CD14-positive monocyte (primary cell): Measurements from ENCODE around the gene C9orf153. TPM values are rescaled to one million over a fixed set of nuclear protein-coding genes. Genes with fewer than 3 reads are reported as not detected.

ENCODE experiments used
- DNase-seq, 3 donors: peaks; one replicate each; pipeline ENCODE4 v3.0.0-alpha.2; 2011 to 2022
- H2AFZ ChIP-seq: 2 replicates; pipeline ENCODE4 v1.6.0; 2012; ENCODE audit warnings: mild to moderate bottlenecking, low read depth, low read length, inconsistent platforms; ENCODE audit not compliant: insufficient read depth, poor library complexity, severe bottlenecking
- H3K27ac ChIP-seq, 2 donors: 1 replicate in 1 of 2; 2 replicates in 1 of 2; pipeline ENCODE4 v1.5.1; 2012 to 2013; ENCODE audit warnings: low read length in 2 of 2, control low read depth in 1 of 2, inconsistent platforms in 1 of 2, low read depth in 1 of 2, mild to moderate bottlenecking in 1 of 2
- H3K27me3 ChIP-seq, 2 donors: one replicate each; pipeline versions ENCODE4 v1.6.0 to v1.6.1; 2011 to 2013; ENCODE audit warnings: low read length in 2 of 2; ENCODE audit not compliant: control insufficient read depth in 2 of 2, insufficient read depth in 2 of 2
- H3K36me3 ChIP-seq, 2 donors: replicated peaks in 1 of 2; 1 replicate in 1 of 2; 2 replicates in 1 of 2; pipeline versions ENCODE4 v1.5.1 to v1.6.1; 2012 to 2013; ENCODE audit warnings: low read length in 2 of 2, control low read depth in 1 of 2, inconsistent platforms in 1 of 2, mild to moderate bottlenecking in 1 of 2; ENCODE audit not compliant: insufficient read depth in 2 of 2, control insufficient read depth in 1 of 2
- H3K4me1 ChIP-seq, 2 donors: 1 replicate in 1 of 2; 2 replicates in 1 of 2; pipeline versions ENCODE4 v1.5.1 to v1.6.1; 2012 to 2013; ENCODE audit warnings: low read length in 2 of 2, control low read depth in 1 of 2, inconsistent platforms in 1 of 2, mild to moderate bottlenecking in 1 of 2, moderate library complexity in 1 of 2; ENCODE audit not compliant: insufficient read depth in 2 of 2, control insufficient read depth in 1 of 2
- H3K4me2 ChIP-seq: replicated peaks from 2 replicates; pipeline ENCODE3; 2012; ENCODE audit warnings: low read length, moderate library complexity, mild to moderate bottlenecking; ENCODE audit not compliant: poor library complexity, severe bottlenecking; ENCODE audit errors: extremely low read depth
- H3K4me3 ChIP-seq, 3 experiments: fragments of 200-600 bp in 1 of 3; sonication (generic) in 1 of 3; replicated peaks in 1 of 3; 1 replicate in 2 of 3; 2 replicates in 1 of 3; pipeline ENCODE4 v1.5.1; 2011 to 2013; ENCODE audit warnings: low read length in 3 of 3, mild to moderate bottlenecking in 3 of 3, control low read depth in 2 of 3, low read depth in 2 of 3, inconsistent platforms in 1 of 3, moderate library complexity in 1 of 3
- H3K79me2 ChIP-seq: 2 replicates; pipeline ENCODE4 v1.6.0; 2012; ENCODE audit warnings: mild to moderate bottlenecking, control low read depth, inconsistent platforms, low read length, moderate library complexity; ENCODE audit not compliant: insufficient read depth
- H3K9ac ChIP-seq: 2 replicates; pipeline ENCODE4 v1.6.0; 2017; ENCODE audit warnings: low read length, mild to moderate bottlenecking; ENCODE audit not compliant: insufficient read depth, poor library complexity, severe bottlenecking
- H3K9me3 ChIP-seq, 2 donors: replicated peaks in 1 of 2; 1 replicate in 1 of 2; 2 replicates in 1 of 2; pipeline versions ENCODE4 v1.5.1 to v1.6.1; 2012 to 2013; ENCODE audit warnings: low read length in 2 of 2, control low read depth in 1 of 2; ENCODE audit not compliant: control insufficient read depth in 1 of 2, insufficient read depth in 1 of 2
- H4K20me1 ChIP-seq: 2 replicates; pipeline ENCODE4 v1.6.0; 2012; ENCODE audit warnings: mild to moderate bottlenecking, low read length, control low read depth, moderate library complexity; ENCODE audit not compliant: insufficient read depth
- H3K27ac Mint-ChIP-seq, 7 donors: one replicate each; pipeline ENCODE4 v1.8.0; 2020; ENCODE audit warnings: mild to moderate bottlenecking in 7 of 7, mixed read lengths in 7 of 7, moderate library complexity in 6 of 7, inconsistent platforms in 2 of 7
- H3K27me3 Mint-ChIP-seq, 3 donors: one replicate each; pipeline ENCODE4 v1.8.0; 2021 to 2022; ENCODE audit warnings: low read depth in 3 of 3, mild to moderate bottlenecking in 3 of 3, mixed read lengths in 3 of 3, moderate library complexity in 3 of 3, inconsistent platforms in 1 of 3
- H3K36me3 Mint-ChIP-seq, 2 donors: one replicate each; pipeline ENCODE4 v1.8.0; 2020; ENCODE audit warnings: mixed read lengths in 2 of 2, inconsistent platforms in 1 of 2, mild to moderate bottlenecking in 1 of 2
- H3K4me1 Mint-ChIP-seq: one replicate; pipeline ENCODE4 v1.8.0; 2020; ENCODE audit warnings: mild to moderate bottlenecking, mixed read lengths
- H3K4me3 Mint-ChIP-seq, 2 donors: one replicate each; pipeline ENCODE4 v1.8.0; 2020; ENCODE audit warnings: mild to moderate bottlenecking in 2 of 2, mixed read lengths in 2 of 2, moderate library complexity in 1 of 2
- H3K9me3 Mint-ChIP-seq, 7 donors: one replicate each; pipeline ENCODE4 v1.8.0; 2020 to 2022; ENCODE audit warnings: mixed read lengths in 7 of 7, mild to moderate bottlenecking in 6 of 7, moderate library complexity in 6 of 7, inconsistent platforms in 2 of 7
- WGBS: methylation state at CpG from one replicate; pipeline ENCODE4 v1.1.5; 2013; ENCODE audit warnings: missing lambda C conversion rate; ENCODE audit not compliant: insufficient coverage; 5-methylcytosine and 5-hydroxymethylcytosine counted together
- intact Hi-C, 2 donors: fragments of 100-400 bp; cut with micrococcal nuclease; formaldehyde crosslinking; loops; one replicate each; pipeline versions ENCODE4 v1.15.0 to v1.15.1; 2023
- polyA plus RNA-seq, 3 donors: library from polyadenylated mRNA; depleted of rRNA in 1 of 3; unstranded in 2 of 3; stranded (reverse) in 1 of 3; fragments of 300-500 nt in 2 of 3; fragments of >200 nt in 1 of 3; fragmentation: Illumina TruSeq in 2 of 3; gene quantifications; 1 replicate in 2 of 3; 2 replicates in 1 of 3; pipeline ENCODE4 v1.2.3, GENCODE V29; 2012 to 2021
- TF ChIP-seq, protein P1 (sequence below): fragments of 200-600 bp; IDR thresholded peaks from one replicate; pipeline ENCODE4 v1.8.0; 2022; ENCODE audit warnings: antibody characterized with exemption, mild to moderate bottlenecking

C9orf153 gene
- polyA plus RNA-seq, 3 donors, result not detected

GRCh38 chr9:86252870-86253269 is 6.6 kb downstream of the C9orf153 start:
- Histone ChIP-seq H3K4me2 (no peak overlapping the region), H3K79me2 (no peaks in the 10 kb centered on the region), H4K20me1 (no peaks in the 10 kb centered on the region), H3K36me3 (no peaks in the 10 kb centered on the region), H3K27ac (no peak overlapping the region), H3K4me1 (no peaks in the 10 kb centered on the region), H2AFZ (no peak overlapping the region), H3K9me3 (peaks cover 11 to 16% of the 10 kb centered on the region in 2 donors), H3K27me3 (no peaks in the 10 kb centered on the region), H3K9ac (no peak overlapping the region), H3K4me3 (no peak overlapping the region)
- H3K4me3 Mint-ChIP-seq, result no peak overlapping the region
- peaks cover 8 to 29% (median 15%) of the 10 kb centered on the region in 7 donors for H3K9me3 Mint-ChIP-seq
- TF ChIP-seq, protein P1, sequence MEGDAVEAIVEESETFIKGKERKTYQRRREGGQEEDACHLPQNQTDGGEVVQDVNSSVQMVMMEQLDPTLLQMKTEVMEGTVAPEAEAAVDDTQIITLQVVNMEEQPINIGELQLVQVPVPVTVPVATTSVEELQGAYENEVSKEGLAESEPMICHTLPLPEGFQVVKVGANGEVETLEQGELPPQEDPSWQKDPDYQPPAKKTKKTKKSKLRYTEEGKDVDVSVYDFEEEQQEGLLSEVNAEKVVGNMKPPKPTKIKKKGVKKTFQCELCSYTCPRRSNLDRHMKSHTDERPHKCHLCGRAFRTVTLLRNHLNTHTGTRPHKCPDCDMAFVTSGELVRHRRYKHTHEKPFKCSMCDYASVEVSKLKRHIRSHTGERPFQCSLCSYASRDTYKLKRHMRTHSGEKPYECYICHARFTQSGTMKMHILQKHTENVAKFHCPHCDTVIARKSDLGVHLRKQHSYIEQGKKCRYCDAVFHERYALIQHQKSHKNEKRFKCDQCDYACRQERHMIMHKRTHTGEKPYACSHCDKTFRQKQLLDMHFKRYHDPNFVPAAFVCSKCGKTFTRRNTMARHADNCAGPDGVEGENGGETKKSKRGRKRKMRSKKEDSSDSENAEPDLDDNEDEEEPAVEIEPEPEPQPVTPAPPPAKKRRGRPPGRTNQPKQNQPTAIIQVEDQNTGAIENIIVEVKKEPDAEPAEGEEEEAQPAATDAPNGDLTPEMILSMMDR, result no peak
- no peak overlapping the region for H3K27ac Mint-ChIP-seq
- H3K4me1 Mint-ChIP-seq, result no peaks in the 10 kb centered on the region
- intact Hi-C loops, result no loop called here
- DNase-seq, result no peak
- H3K27me3 Mint-ChIP-seq, result peaks cover 0 to 1% (median 0%) of the 10 kb centered on the region in 3 donors
- WGBS, result no CpG with 5 or more reads among the region's 1 CpG
- H3K36me3 Mint-ChIP-seq, result no peaks in the 10 kb centered on the region

DNA sequence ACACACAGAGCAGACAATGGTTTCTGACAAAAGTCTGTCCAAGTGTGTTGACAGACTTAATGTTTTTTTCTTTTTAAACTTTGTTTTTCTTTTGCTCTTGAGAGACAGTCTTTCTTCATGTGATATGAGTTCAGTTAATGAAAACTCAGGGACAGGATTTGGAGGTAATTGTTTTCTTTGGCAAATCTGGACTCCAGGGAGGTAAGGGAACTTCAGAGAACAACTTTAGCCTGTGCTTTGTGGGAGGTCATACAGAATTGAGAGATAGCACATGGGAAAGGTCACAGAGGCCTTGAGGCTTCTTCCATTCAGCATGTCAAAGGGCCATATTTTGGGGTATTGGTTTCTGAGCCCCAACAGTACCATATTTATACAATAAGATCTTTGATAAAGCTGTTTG is 9.3 kb downstream of the C9orf153 start:
- Histone ChIP-seq H3K4me1 (no peaks in the 10 kb centered on the region), H3K9me3 (peaks cover 11 to 16% of the 10 kb centered on the region in 2 donors), H3K4me3 (no peak overlapping the region), H2AFZ (no peak overlapping the region), H3K79me2 (no peaks in the 10 kb centered on the region), H3K27me3 (no peaks in the 10 kb centered on the region), H3K4me2 (no peak overlapping the region), H4K20me1 (no peaks in the 10 kb centered on the region), H3K36me3 (no peaks in the 10 kb centered on the region), H3K27ac (no peak overlapping the region), H3K9ac (no peak overlapping the region)
- H3K9me3 Mint-ChIP-seq, result peaks cover 8 to 29% (median 16%) of the 10 kb centered on the region in 7 donors
- H3K36me3 Mint-ChIP-seq, result no peaks in the 10 kb centered on the region
- TF ChIP-seq, protein P1, result no peak
- H3K27ac Mint-ChIP-seq, result no peak overlapping the region
- no peaks in the 10 kb centered on the region for H3K4me1 Mint-ChIP-seq
- no peak overlapping the region for H3K4me3 Mint-ChIP-seq
- DNase-seq, result no peak
- H3K27me3 Mint-ChIP-seq, result peaks cover 0 to 3% (median 0%) of the 10 kb centered on the region in 3 donors
- intact Hi-C loops, result no loop called here
